Left renal cortex interstitium (tissue), 4 donors: ENCODE measurements around the gene CEP250. TPM values are rescaled to one million over a fixed set of nuclear protein-coding genes. Genes with fewer than 3 reads are reported as not detected.
"Not testable (repeated sequence)": the region's sequence is repeated elsewhere in the genome, so short reads cannot be mapped to it uniquely, and the experiment has no call there.

Experiments used
- DNase-seq, 4 donors: peaks; one replicate each; pipeline ENCODE4 v3.0.0-alpha.2; 2013; ENCODE audit warnings: low read depth in 4 of 4, low spot score in 2 of 4, missing footprints in 1 of 4
- polyA plus RNA-seq, 4 donors: library from polyadenylated mRNA; unstranded; fragments of 120-200 nt; gene quantifications; one replicate each; pipeline ENCODE4 v1.2.1, GENCODE V29; 2013; ENCODE audit not compliant: insufficient read length in 4 of 4

CEP250 gene
- polyA plus RNA-seq, 4 donors = 41.2 to 73.1 (median 52.1) TPM

GRCh38 chr20:35518955-35519354, 63.6 kb downstream of the CEP250 start:
- no peak for DNase-seq

GRCh38 chr20:35523298-35523888, 68.0 kb downstream of the CEP250 start:
- DNase-seq = no peak

- no peak for DNase-seq
Measured at GRCh38 chr20:35525639-35526038, 70.2 kb downstream of the CEP250 start.

GRCh38 chr20:35527122-35527769, 71.8 kb downstream of the CEP250 start:
- no peak for DNase-seq

- no peak for DNase-seq
Measured at GRCh38 chr20:35529552-35529951, 74.2 kb downstream of the CEP250 start, which contains the start of gene C20orf173. Gene C20orf173, minus strand, starts transcription at chr20:35529652. Its CDS starts 279 bp downstream, at chr20:35529373.

- no peak for DNase-seq
Measured at GRCh38 chr20:35539756-35540212, 84.4 kb downstream of the CEP250 start.

GRCh38 chr20:35541118-35541782, 85.9 kb downstream of the CEP250 start:
- DNase-seq = no peak

GRCh38 chr20:35541783-35542662, 86.6 kb downstream of the CEP250 start, which contains the start of gene ERGIC3:
Gene ERGIC3, plus strand, starts transcription at chr20:35542078. Its CDS starts 20 bp downstream, at chr20:35542098.
- DNase-seq = peak; percentile 75 to 94 (median 84)

- no peak for DNase-seq
Measured at GRCh38 chr20:35542990-35543389, 87.6 kb downstream of the CEP250 start.

GRCh38 chr20:35544436-35544835, 89.0 kb downstream of the CEP250 start:
- DNase-seq = no peak

GRCh38 chr20:35544941-35545340, 89.5 kb downstream of the CEP250 start:
- DNase-seq = not testable (repeated sequence)

GRCh38 chr20:35546127-35546526, 90.7 kb downstream of the CEP250 start:
- DNase-seq = no peak

GRCh38 chr20:35547329-35547728, 91.9 kb downstream of the CEP250 start:
- DNase-seq = no peak

- no peak for DNase-seq
Measured at GRCh38 chr20:35551503-35551902, 96.1 kb downstream of the CEP250 start.

GRCh38 chr20:35552914-35553313, 97.5 kb downstream of the CEP250 start:
- DNase-seq = no peak

- not testable (repeated sequence) for DNase-seq
Measured at GRCh38 chr20:35555461-35555860, 100.1 kb downstream of the CEP250 start.

- no peak for DNase-seq
Measured at GRCh38 chr20:35555951-35556645, 100.7 kb downstream of the CEP250 start.

GRCh38 chr20:35556871-35557270, 101.5 kb downstream of the CEP250 start:
- DNase-seq = no peak

GRCh38 chr20:35558451-35558850, 103.1 kb downstream of the CEP250 start:
- DNase-seq = no peak
